PFSK-1 (cell line): Measurements from ENCODE around the gene MAZ.

Experiments used
- FOXP2 ChIP-seq: optimal IDR thresholded peaks from 2 replicates; pipeline ENCODE3; 2011; ENCODE audit warnings: borderline replicate concordance, control low read depth, inconsistent platforms; ENCODE audit not compliant: insufficient read depth; ENCODE audit errors: extremely low read length, extremely low read depth
- POLR2AphosphoS5 ChIP-seq: IDR thresholded peaks from 2 replicates; pipeline ENCODE4 v1.6.1; 2012; ENCODE audit warnings: low read depth, mild to moderate bottlenecking, control low read depth, low read length, moderate library complexity
- SIN3A ChIP-seq: IDR thresholded peaks from 2 replicates; pipeline ENCODE4 v1.6.1; 2012; ENCODE audit warnings: mild to moderate bottlenecking, low read length, moderate library complexity, borderline replicate concordance; ENCODE audit not compliant: insufficient read depth
- TAF1 ChIP-seq: IDR thresholded peaks from 2 replicates; pipeline ENCODE4 v1.6.1; 2012; ENCODE audit warnings: low read length, control low read depth, borderline replicate concordance; ENCODE audit not compliant: insufficient read depth
- TF ChIP-seq, protein P1 (sequence below), 2 experiments: IDR thresholded peaks; 2 replicates each; pipeline versions ENCODE4 v1.6.1 to v1.8.0; 2011 to 2012; ENCODE audit warnings: low read depth in 2 of 2, low read length in 2 of 2, control low read depth in 1 of 2, inconsistent platforms in 1 of 2, mild to moderate bottlenecking in 1 of 2, moderate library complexity in 1 of 2; ENCODE audit not compliant: insufficient read depth in 1 of 2

Gene MAZ

DNA sequence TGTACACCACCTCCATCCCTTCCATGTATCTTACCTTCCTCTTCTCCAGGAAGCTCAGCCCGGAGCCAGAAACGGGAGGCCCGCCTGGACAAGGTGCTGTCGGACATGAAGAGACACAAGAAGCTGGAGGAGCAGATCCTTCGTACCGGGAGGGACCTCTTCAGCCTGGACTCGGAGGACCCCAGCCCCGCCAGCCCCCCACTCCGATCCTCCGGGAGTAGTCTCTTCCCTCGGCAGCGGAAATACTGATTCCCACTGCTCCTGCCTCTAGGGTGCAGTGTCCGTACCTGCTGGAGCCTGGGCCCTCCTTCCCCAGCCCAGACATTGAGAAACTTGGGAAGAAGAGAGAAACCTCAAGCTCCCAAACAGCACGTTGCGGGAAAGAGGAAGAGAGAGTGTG, 13.2 kb downstream of the MAZ start:
- TF ChIP-seq SIN3A (no peak), FOXP2 (no peak), POLR2AphosphoS5 (no peak), TAF1 (no peak)
- TF ChIP-seq, protein P1, sequence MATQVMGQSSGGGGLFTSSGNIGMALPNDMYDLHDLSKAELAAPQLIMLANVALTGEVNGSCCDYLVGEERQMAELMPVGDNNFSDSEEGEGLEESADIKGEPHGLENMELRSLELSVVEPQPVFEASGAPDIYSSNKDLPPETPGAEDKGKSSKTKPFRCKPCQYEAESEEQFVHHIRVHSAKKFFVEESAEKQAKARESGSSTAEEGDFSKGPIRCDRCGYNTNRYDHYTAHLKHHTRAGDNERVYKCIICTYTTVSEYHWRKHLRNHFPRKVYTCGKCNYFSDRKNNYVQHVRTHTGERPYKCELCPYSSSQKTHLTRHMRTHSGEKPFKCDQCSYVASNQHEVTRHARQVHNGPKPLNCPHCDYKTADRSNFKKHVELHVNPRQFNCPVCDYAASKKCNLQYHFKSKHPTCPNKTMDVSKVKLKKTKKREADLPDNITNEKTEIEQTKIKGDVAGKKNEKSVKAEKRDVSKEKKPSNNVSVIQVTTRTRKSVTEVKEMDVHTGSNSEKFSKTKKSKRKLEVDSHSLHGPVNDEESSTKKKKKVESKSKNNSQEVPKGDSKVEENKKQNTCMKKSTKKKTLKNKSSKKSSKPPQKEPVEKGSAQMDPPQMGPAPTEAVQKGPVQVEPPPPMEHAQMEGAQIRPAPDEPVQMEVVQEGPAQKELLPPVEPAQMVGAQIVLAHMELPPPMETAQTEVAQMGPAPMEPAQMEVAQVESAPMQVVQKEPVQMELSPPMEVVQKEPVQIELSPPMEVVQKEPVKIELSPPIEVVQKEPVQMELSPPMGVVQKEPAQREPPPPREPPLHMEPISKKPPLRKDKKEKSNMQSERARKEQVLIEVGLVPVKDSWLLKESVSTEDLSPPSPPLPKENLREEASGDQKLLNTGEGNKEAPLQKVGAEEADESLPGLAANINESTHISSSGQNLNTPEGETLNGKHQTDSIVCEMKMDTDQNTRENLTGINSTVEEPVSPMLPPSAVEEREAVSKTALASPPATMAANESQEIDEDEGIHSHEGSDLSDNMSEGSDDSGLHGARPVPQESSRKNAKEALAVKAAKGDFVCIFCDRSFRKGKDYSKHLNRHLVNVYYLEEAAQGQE (IDR thresholded peaks at IDR 0.05; ENCODE audit: insufficient read depth in 1 of 2, low read depth in 2 of 2, low read length in 2 of 2): no peak

DNA sequence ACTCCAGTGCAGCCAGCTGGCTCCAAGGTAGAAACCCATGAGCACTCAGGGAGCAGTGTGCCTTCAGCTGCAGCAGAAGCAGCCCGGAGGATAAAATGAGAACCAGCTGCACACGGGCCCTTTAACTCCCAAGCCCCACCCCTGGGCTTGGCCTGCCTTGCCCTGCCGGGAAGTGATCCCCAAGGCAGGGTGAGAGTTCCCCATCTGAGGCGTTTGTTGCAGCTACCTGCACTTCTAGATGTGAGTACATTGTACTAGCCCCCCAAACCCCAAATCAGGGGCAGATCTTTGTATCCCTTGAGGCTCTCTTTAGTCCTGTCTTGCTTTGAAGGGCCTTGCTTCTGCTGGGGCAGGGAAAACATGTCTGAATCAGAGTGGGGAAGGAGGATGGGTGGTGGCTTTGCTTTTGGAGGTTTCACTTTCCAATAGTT, 14.0 kb downstream of the MAZ start, which contains the start of gene MVP:
Gene MVP, plus strand, starts transcription at position 192 of the 431 bp plus-strand sequence. CDS start 10,088 bp downstream, outside the sequence.
- TF ChIP-seq TAF1 (0 out of 2 replicates have a peak, but pooled peaks have one; percentile 22), FOXP2 (no peak), POLR2AphosphoS5 (peak; percentile 69), SIN3A (peak; percentile 95; the same call in 1 of the 2 replicates)
- TF ChIP-seq, protein P1 (IDR thresholded peaks at IDR 0.05; ENCODE audit: insufficient read depth in 1 of 2, low read depth in 2 of 2, low read length in 2 of 2): no peak

DNA sequence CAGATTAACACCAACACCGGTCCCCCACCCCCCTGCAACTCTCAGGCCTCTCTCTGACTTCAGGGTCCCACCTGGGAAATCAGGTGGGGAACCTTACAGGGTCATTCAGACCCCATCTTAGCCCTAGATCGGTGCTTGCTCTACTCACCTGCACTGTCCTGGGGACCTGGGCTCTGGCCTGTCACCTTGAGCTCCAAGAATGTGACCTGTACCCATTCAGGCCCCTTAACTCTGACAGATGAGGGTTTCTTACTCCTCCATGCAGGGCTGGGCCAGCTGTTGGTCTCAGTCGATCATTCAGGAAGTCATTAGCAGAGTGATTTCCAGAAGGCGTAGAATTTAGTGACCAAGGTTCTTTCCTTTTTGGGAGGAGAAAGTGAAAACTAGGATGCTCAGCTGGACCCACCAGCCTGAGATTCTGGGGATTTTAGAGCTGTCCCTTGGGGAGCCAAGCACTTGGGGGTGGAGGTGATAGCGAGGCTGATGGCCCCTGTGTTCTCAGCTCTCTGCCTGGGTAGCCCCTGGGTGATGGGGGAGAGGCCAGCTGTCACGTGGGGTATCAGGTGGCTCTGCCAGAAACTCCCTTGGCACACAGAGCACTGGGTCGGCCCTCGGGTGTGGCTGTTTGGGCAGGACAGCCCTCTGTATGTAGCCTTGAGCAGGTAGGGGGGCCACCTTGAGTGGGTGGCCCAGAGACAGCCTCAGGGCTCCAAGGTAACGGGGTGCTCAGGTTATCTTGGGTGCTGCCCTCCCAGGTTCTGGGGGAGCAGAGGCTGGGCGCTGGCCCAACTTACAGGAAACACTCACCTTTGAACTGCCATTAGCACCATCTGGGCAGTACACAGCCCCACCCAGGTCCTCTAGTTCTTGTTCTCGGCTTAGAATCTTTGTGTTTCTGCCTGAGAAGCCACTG, 14.7 kb downstream of the MAZ start:
- no peak for TF ChIP-seq SIN3A
- TF ChIP-seq, protein P1 (IDR thresholded peaks at IDR 0.05; ENCODE audit: insufficient read depth in 1 of 2, low read depth in 2 of 2, low read length in 2 of 2): no peak
- no peak; the same call in 1 of the 2 replicates for TF ChIP-seq POLR2AphosphoS5
- TF ChIP-seq TAF1: no peak
- no peak for TF ChIP-seq FOXP2

DNA sequence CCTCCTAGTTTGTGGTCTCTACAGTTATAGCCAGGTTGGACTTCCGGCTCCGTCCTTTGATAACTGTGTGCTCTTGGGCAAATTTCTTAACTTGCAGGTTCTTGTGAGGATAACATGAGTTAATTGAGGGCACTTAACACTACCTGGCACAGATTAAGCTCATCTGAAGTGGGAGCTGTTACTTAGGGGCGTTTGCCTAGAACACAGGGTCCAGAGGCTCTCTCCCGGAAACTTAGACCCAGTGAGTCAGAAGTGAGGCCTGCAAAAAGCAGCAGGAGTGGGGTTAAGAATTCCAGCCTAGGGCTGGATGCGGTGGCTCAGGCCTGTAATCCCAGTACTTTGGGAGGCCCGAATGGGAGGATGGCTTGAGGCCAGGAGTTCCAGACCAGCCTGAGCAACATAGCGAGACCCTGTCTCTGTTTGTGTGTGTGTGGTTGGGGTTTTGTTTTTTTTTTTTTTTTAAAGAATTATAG, 15.3 kb downstream of the MAZ start:
- peak; percentile 57; the same call in 1 of the 2 replicates for TF ChIP-seq SIN3A
- TF ChIP-seq FOXP2: no peak

DNA sequence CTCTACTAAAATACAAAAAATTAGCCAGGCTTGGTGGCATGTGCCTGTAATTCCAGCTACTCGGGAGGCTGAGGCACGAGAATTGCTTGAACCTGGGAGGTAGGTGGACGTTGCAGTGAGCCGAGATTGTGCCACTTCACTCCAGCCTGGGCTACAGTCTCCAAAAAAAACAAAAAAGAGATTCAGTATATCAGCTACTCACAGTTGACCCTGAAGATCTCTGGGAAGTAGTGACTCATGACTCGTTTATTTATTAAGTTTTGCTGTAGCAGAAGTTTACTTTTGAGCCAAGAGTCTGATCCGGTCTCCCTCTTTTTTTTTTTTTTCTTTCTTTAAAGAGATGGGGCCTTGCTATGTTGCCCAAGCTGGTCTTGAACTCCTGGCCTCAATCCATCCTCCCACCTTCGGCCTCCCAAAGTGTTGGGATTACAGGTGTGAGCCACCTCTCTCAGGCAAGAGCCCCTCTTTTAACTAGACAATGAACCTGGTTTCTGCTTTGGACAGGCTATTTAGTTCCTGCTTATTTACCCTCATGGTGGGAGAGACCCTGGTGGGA, 18.3 kb downstream of the MAZ start:
- no peak for TF ChIP-seq POLR2AphosphoS5
- no peak for TF ChIP-seq FOXP2
- no peak for TF ChIP-seq SIN3A

DNA sequence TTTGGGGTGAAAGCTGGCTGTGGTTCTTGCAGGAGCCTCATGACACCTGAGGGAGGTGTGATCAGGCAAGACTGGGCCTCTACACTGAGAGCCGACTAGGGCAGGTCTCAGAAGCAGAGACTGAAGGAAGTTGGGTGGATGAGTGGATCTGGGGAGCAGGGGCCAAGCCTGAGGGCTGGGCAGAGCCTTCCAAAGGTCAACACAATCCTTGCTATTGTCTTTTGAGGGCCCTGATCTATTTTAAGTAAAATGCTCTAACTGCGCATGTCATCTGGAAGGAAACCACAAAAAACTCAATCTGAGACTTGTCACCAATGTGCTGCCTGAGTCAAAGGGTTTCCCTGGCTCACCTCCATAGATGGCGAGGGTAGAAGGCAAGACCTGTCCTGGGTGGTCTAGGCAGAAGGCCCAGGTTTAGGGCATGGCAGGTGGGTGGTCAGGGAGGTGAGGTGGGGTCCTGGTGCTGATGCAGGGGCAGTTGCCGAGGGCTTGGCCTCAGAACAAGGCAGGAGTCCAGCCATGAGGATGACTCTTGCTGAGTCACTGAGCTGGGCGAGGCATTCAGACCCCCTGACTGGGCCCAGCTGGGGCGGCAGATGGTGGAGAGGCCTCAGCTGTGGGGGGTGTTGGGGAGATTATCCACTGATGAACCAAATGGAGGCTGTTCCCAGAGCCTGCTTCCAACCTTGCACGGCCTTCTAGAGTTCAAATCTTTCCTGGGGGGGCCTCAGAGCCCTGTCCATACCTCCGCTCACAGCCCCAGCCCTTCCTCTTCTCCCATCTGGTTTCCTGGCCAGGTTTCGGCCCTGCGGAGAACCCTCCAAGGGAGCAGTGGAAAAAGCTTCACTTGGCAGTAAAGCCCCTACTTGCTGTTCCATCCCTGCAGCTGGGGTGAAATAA, 19.1 kb downstream of the MAZ start:
- no peak for TF ChIP-seq TAF1
- no peak for TF ChIP-seq SIN3A
- no peak for TF ChIP-seq FOXP2
- TF ChIP-seq POLR2AphosphoS5: no peak
- TF ChIP-seq, protein P1 (IDR thresholded peaks at IDR 0.05; ENCODE audit: insufficient read depth in 1 of 2, low read depth in 2 of 2, low read length in 2 of 2): no peak
